ENCODE results near the gene CWF19L2.

DNA sequence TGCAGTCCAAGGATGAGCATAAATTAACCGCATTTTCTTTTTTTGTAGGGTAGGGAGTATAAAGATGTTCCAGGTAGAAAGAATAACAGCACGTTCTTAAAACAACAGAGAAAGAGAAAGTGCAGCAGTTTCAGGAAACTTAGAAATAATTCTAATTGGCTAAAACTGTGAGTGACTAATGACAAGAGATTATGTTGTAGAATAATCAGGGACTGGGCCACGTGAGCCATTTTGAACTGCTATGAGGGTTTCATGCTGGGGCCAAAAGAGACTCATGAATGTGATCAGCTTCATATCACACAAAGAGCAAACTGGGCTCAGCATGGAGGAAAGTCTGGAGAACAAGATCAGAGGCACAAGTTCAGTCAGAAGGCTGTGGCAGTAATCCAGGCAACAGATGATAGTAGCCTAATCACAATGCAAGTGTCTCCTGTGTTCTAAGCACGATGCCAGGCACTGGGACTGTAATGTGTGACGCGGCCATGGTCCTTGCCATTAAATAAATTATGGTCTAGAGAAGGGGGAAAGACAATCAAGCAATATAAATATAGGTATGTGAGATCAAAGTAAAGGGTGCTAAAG, 17.9 kb downstream of the CWF19L2 start:
- TF ChIP-seq, protein P1, sequence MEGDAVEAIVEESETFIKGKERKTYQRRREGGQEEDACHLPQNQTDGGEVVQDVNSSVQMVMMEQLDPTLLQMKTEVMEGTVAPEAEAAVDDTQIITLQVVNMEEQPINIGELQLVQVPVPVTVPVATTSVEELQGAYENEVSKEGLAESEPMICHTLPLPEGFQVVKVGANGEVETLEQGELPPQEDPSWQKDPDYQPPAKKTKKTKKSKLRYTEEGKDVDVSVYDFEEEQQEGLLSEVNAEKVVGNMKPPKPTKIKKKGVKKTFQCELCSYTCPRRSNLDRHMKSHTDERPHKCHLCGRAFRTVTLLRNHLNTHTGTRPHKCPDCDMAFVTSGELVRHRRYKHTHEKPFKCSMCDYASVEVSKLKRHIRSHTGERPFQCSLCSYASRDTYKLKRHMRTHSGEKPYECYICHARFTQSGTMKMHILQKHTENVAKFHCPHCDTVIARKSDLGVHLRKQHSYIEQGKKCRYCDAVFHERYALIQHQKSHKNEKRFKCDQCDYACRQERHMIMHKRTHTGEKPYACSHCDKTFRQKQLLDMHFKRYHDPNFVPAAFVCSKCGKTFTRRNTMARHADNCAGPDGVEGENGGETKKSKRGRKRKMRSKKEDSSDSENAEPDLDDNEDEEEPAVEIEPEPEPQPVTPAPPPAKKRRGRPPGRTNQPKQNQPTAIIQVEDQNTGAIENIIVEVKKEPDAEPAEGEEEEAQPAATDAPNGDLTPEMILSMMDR (IDR thresholded peaks at IDR 0.05): no peak
- no peak for TF ChIP-seq EP300 (IDR thresholded peaks at IDR 0.05; ENCODE audit: borderline replicate concordance in 1 of 2, low read depth in 1 of 2, low read length in 1 of 2)
- no peak for TF ChIP-seq ELF1 (IDR thresholded peaks at IDR 0.05)
- TF ChIP-seq FOXM1 (IDR thresholded peaks at IDR 0.05; ENCODE audit: low read depth): no peak
- no peak for TF ChIP-seq TEAD4 (IDR thresholded peaks at IDR 0.05; ENCODE audit: borderline replicate concordance, insufficient read depth)
- no peak for TF ChIP-seq FOXJ3 (CRISPR knock-in tag; IDR thresholded peaks at IDR 0.05)
- no peak for TF ChIP-seq SMC3 (IDR thresholded peaks at IDR 0.05; ENCODE audit: low read depth, low read length)
- TF ChIP-seq, protein P2, sequence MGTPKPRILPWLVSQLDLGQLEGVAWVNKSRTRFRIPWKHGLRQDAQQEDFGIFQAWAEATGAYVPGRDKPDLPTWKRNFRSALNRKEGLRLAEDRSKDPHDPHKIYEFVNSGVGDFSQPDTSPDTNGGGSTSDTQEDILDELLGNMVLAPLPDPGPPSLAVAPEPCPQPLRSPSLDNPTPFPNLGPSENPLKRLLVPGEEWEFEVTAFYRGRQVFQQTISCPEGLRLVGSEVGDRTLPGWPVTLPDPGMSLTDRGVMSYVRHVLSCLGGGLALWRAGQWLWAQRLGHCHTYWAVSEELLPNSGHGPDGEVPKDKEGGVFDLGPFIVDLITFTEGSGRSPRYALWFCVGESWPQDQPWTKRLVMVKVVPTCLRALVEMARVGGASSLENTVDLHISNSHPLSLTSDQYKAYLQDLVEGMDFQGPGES (IDR thresholded peaks at IDR 0.05; ENCODE audit: low read depth, low read length): no peak
- TF ChIP-seq, protein P3, sequence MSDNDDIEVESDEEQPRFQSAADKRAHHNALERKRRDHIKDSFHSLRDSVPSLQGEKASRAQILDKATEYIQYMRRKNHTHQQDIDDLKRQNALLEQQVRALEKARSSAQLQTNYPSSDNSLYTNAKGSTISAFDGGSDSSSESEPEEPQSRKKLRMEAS (IDR thresholded peaks at IDR 0.05; ENCODE audit: low read depth): no peak
- no peak for TF ChIP-seq TAF1 (IDR thresholded peaks at IDR 0.05; ENCODE audit: borderline replicate concordance, low read depth, low read length)
- TF ChIP-seq MXI1 (IDR thresholded peaks at IDR 0.05; ENCODE audit: low read depth, low read length): no peak
- TF ChIP-seq RFX5 (IDR thresholded peaks at IDR 0.05; ENCODE audit: low read length): no peak

Data from SK-N-SH (cell line).